KG1 (cell line): ENCODE data around the gene MAGEH1.

Source experiments
- DNase-seq: peaks from one replicate; lab custom pipeline; 2025; lab: John Stamatoyannopoulos, UW

MAGEH1 gene

DNA sequence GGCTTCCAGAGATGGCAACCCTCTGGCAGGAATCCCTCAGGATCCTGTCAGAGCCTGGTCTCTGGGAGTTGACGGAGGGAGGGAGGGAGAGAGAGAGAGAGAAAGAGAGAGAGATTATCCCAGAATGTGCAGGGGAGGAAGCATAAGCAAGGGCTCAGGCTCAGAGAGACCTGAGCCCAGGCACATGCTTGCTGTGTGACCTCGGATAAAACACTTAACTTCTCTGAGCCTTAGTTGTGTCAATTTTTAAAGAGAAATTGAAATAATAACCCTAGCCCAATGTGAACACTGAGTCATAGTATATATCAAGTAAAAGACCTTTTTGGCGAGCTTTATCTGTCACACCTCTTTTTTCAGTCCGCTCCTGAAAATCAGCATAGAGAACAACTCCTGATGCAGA lies 38.2 kb downstream of the MAGEH1 start:
- DNase-seq = no peak

DNA sequence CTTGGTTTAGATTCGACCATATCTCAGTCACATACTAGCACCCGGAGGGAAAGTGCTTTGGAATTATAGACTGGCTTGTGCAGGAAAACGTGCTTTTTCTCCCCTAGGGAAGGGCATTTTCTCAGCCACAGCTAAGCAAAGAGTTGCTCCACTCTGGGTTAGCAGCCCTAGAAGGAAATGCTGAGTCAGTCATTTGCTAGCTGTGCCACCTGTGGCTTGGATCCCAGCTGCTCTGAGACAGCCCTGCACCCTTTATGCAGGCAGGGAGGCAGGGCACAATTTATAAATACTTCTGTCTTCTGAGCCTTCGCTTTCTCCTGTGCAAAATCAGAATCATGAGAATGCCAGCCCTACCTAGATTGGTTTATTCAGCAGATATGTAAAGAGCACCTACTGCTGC lies 39.0 kb downstream of the MAGEH1 start:
- no peak for DNase-seq
